ENCODE data around the gene HSPA2. TPM values are rescaled to one million over a fixed set of nuclear protein-coding genes. Genes with fewer than 3 reads are reported as not detected.

The HSPA2 gene
- total and polyA plus RNA-seq, 2 of the 4 experiments (the other 2 are of a cell fraction): 18.4 to 19.7 TPM

DNA sequence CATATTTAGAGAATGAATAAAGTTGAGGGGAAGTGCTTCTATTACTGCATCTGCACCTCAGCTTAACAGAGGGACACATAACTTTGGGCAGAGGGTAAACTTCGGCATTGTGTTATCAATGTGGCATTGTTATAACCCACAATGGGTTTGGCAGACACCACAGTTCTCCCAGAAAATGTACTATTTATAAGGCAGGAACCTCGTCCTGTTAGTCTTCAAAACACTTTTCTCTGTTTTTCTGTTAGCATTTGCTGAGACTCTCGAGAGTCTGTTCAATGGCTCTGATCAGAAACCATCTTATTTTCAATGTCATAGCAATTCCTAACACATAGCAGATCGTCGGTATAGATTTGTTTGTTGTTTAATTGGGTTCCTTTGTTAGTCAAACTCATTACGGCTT lies 23.2 kb downstream of the HSPA2 start:
- H4K8ac ChIP-seq (ENCODE audit: low read depth in 2 of 2, low read length in 2 of 2): no peak overlapping the region
- no peak overlapping the region for H2AK9ac ChIP-seq (replicated peaks; ENCODE audit: low read depth, low read length, poor library complexity)
- H3K9me3 ChIP-seq (ENCODE audit: control insufficient read depth, insufficient read depth, low read length): no peaks in the 10 kb centered on the region
- H3K9me1 ChIP-seq (ENCODE audit: insufficient read depth, low read length): no peaks in the 10 kb centered on the region
- ChIA-PET POLR2A (ENCODE audit: unreplicated experiment) (no interaction called here), CTCF (interaction anchor here (0.6 kb wide), 1 partner anchor 766 kb away, joined by 3 read pairs; no protein-coding TSS in a partner anchor)
- H4K91ac ChIP-seq (ENCODE audit: insufficient read depth, low read depth, low read length): no peak overlapping the region
- H2AK5ac ChIP-seq (ENCODE audit: low read depth, low read length): no peak overlapping the region
- no peak overlapping the region for H3K4ac ChIP-seq (ENCODE audit: low read depth, low read length)
- H3K56ac ChIP-seq (ENCODE audit: extremely low read depth, insufficient read depth, low read length): no peak overlapping the region
- no peak overlapping the region for H3K18ac ChIP-seq (ENCODE audit: low read depth, low read length)
- no peak overlapping the region for H2BK120ac ChIP-seq (ENCODE audit: low read depth, low read length)
- dilution Hi-C loops (cut with HindIII; ENCODE audit: low sequenced_read_pairs, unreplicated experiment) (no loop called here), intact Hi-C loops (cut with micrococcal nuclease) (no loop called here), in situ Hi-C loops (cut with MboI; ENCODE audit: low sequenced_read_pairs) (no loop called here)
- H3K36me3 ChIP-seq (ENCODE audit: control insufficient read depth, insufficient read depth, low read length): no peaks in the 10 kb centered on the region
- H3K4me2 ChIP-seq (ENCODE audit: low read depth, low read length): no peak overlapping the region
- 75% methylated on average over 3 of the region's 6 CpGs; no CpG with 5 or more reads in 1 of the 2 experiments for WGBS, 2 experiments (ENCODE audit: extremely low coverage in 2 of 2, insufficient read length in 1 of 2)
- no TSS peak for BruUV-seq (replicated peaks)
- H2BK20ac ChIP-seq (ENCODE audit: low read depth, low read length): no peak overlapping the region
- no peak overlapping the region for H3K9ac ChIP-seq (ENCODE audit: low read depth, low read length)
- H2AFZ ChIP-seq (replicated peaks; ENCODE audit: low read length, poor library complexity): no peak overlapping the region
- no peak overlapping the region for H3K4me3 ChIP-seq (ENCODE audit: insufficient read depth, low read depth, low read length)
- no peaks in the 10 kb centered on the region for H4K20me1 ChIP-seq (ENCODE audit: insufficient read depth, low read length)
- peaks cover 5% of the 10 kb centered on the region for H3K4me1 ChIP-seq (ENCODE audit: control insufficient read depth, insufficient read depth, low read length)
- H4K5ac ChIP-seq (ENCODE audit: low read depth, low read length): no peak overlapping the region
- no peak overlapping the region for H2BK15ac ChIP-seq (ENCODE audit: low read depth, low read length)
- no peaks in the 10 kb centered on the region for H3K27me3 ChIP-seq (ENCODE audit: control insufficient read depth, insufficient read depth, low read length)
- no peak for DNase-seq
- no peak overlapping the region for H3K14ac ChIP-seq (replicated peaks; ENCODE audit: low read depth, low read length)
- no peak overlapping the region for H3K23ac ChIP-seq (ENCODE audit: low read depth, low read length)
- H2BK5ac ChIP-seq (ENCODE audit: low read depth, low read length, poor library complexity, severe bottlenecking): no peak overlapping the region
- ATAC-seq (ENCODE audit: low read depth): no peak
- no peaks in the 10 kb centered on the region for H3K79me1 ChIP-seq (ENCODE audit: low read depth in 1 of 2, low read length in 2 of 2)
- H3K27ac ChIP-seq (ENCODE audit: insufficient read depth, low read length): no peak overlapping the region
- TF ChIP-seq POLR2A (IDR thresholded peaks at IDR 0.05; ENCODE audit: low read depth, low read length) (no peak), BHLHE40 (IDR thresholded peaks at IDR 0.05; ENCODE audit: low read depth, low read length) (no peak), SMC3 (IDR thresholded peaks at IDR 0.05; ENCODE audit: low read depth, low read length) (no peak), MAFK (IDR thresholded peaks at IDR 0.05; ENCODE audit: low read depth, low read length) (no peak), RCOR1 (IDR thresholded peaks at IDR 0.05; ENCODE audit: insufficient replicate concordance, low read length) (no peak), MXI1 (IDR thresholded peaks at IDR 0.05; ENCODE audit: borderline replicate concordance, low read depth, low read length) (no peak), FOS (IDR thresholded peaks at IDR 0.05; ENCODE audit: low read depth, low read length) (no peak), CEBPB (IDR thresholded peaks at IDR 0.05; ENCODE audit: low read depth, low read length) (no peak), MAZ (IDR thresholded peaks at IDR 0.05; ENCODE audit: borderline replicate concordance, low read depth, low read length) (no peak), NFE2L2 (IDR thresholded peaks at IDR 0.05; ENCODE audit: low read depth, low read length) (no peak), RAD21 (IDR thresholded peaks at IDR 0.05; ENCODE audit: low read length) (no peak), CHD1 (IDR thresholded peaks at IDR 0.05; ENCODE audit: low read depth, low read length) (no peak), RFX5 (IDR thresholded peaks at IDR 0.05; ENCODE audit: low read depth, low read length) (no peak)
- TF ChIP-seq, protein P1, sequence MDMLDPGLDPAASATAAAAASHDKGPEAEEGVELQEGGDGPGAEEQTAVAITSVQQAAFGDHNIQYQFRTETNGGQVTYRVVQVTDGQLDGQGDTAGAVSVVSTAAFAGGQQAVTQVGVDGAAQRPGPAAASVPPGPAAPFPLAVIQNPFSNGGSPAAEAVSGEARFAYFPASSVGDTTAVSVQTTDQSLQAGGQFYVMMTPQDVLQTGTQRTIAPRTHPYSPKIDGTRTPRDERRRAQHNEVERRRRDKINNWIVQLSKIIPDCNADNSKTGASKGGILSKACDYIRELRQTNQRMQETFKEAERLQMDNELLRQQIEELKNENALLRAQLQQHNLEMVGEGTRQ (IDR thresholded peaks at IDR 0.05; ENCODE audit: low read depth, low read length): no peak
- TF ChIP-seq, protein P2, sequence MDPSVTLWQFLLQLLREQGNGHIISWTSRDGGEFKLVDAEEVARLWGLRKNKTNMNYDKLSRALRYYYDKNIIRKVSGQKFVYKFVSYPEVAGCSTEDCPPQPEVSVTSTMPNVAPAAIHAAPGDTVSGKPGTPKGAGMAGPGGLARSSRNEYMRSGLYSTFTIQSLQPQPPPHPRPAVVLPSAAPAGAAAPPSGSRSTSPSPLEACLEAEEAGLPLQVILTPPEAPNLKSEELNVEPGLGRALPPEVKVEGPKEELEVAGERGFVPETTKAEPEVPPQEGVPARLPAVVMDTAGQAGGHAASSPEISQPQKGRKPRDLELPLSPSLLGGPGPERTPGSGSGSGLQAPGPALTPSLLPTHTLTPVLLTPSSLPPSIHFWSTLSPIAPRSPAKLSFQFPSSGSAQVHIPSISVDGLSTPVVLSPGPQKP (IDR thresholded peaks at IDR 0.05; ENCODE audit: borderline replicate concordance, low read depth, low read length): no peak
- TF ChIP-seq, protein P3, sequence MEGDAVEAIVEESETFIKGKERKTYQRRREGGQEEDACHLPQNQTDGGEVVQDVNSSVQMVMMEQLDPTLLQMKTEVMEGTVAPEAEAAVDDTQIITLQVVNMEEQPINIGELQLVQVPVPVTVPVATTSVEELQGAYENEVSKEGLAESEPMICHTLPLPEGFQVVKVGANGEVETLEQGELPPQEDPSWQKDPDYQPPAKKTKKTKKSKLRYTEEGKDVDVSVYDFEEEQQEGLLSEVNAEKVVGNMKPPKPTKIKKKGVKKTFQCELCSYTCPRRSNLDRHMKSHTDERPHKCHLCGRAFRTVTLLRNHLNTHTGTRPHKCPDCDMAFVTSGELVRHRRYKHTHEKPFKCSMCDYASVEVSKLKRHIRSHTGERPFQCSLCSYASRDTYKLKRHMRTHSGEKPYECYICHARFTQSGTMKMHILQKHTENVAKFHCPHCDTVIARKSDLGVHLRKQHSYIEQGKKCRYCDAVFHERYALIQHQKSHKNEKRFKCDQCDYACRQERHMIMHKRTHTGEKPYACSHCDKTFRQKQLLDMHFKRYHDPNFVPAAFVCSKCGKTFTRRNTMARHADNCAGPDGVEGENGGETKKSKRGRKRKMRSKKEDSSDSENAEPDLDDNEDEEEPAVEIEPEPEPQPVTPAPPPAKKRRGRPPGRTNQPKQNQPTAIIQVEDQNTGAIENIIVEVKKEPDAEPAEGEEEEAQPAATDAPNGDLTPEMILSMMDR (conservative IDR thresholded peaks at IDR 0.05; ENCODE audit: low read depth, low read length): no peak
